Smooth muscle cell (in vitro differentiated cells): ENCODE results near the gene AACS. TPM values are rescaled to one million over a fixed set of nuclear protein-coding genes. Genes with fewer than 3 reads are reported as not detected.
"Not testable (repeated sequence)": the region's sequence is repeated elsewhere in the genome, so short reads cannot be mapped to it uniquely, and the experiment has no call there.

ENCODE experiments used
- DNase-seq: peaks from one replicate; lab custom pipeline; 2025; ENCODE audit not compliant: unreplicated experiment; lab: John Stamatoyannopoulos, UW
- H2AFZ ChIP-seq: fragments of 200-600 bp; sonication (generic); 2 replicates; pipeline ENCODE4 v1.6.0; 2016; ENCODE audit warnings: antibody characterized with exemption, low read depth, mild to moderate bottlenecking
- H3F3A ChIP-seq: fragments of 200-600 bp; sonication (generic); 2 replicates; pipeline ENCODE4 v1.6.0; 2017; ENCODE audit warnings: antibody characterized with exemption, low read depth
- H3K27ac ChIP-seq: fragments of 200-600 bp; sonication (generic); 2 replicates; pipeline ENCODE4 v1.5.1; 2016; ENCODE audit warnings: low read depth, mild to moderate bottlenecking
- H3K27me3 ChIP-seq: fragments of 200-600 bp; sonication (generic); 2 replicates; pipeline ENCODE4 v1.6.1; 2016; ENCODE audit warnings: low read depth, mild to moderate bottlenecking
- H3K36me3 ChIP-seq: fragments of 200-600 bp; sonication (generic); 2 replicates; pipeline ENCODE4 v1.5.1; 2016; ENCODE audit warnings: low read depth
- H3K4me1 ChIP-seq: fragments of 200-600 bp; sonication (generic); 2 replicates; pipeline ENCODE4 v1.5.1; 2016; ENCODE audit warnings: low read depth
- H3K4me2 ChIP-seq: fragments of 200-600 bp; sonication (generic); 2 replicates; pipeline ENCODE4 v1.6.0; 2016; ENCODE audit warnings: mild to moderate bottlenecking
- H3K4me3 ChIP-seq: fragments of 200-600 bp; sonication (generic); 2 replicates; pipeline ENCODE4 v1.5.1; 2016; ENCODE audit warnings: mild to moderate bottlenecking
- H3K79me2 ChIP-seq: fragments of 200-600 bp; sonication (generic); 2 replicates; pipeline ENCODE4 v1.6.0; 2016; ENCODE audit warnings: low read depth, mild to moderate bottlenecking
- H3K9ac ChIP-seq: fragments of 200-600 bp; sonication (generic); 2 replicates; pipeline ENCODE4 v1.6.0; 2016; ENCODE audit warnings: low read depth
- H3K9me3 ChIP-seq: fragments of 200-600 bp; sonication (generic); replicated peaks from 2 replicates; pipeline ENCODE4 v1.5.1; 2016; ENCODE audit warnings: low read depth
- H4K20me1 ChIP-seq: fragments of 200-600 bp; sonication (generic); 2 replicates; pipeline ENCODE4 v1.6.0; 2016; ENCODE audit warnings: low read depth
- WGBS: methylation state at CpG from one replicate; pipeline ENCODE4 v1.1.7; 2016; ENCODE audit warnings: low lambda C conversion rate; 5-methylcytosine and 5-hydroxymethylcytosine counted together
- polyA plus RNA-seq: library from polyadenylated mRNA; unstranded; fragments of >200 nt; fragmentation: Nextera tagmentation; extraction: Ambion mirVana; gene quantifications from 2 replicates; pipeline ENCODE4 v1.2.1, GENCODE V29; 2016
- total RNA-seq: library from RNA; depleted of rRNA; stranded (reverse); fragments of >200 nt; gene quantifications from 2 replicates; pipeline ENCODE4 v1.2.3, GENCODE V29; 2014
- TF ChIP-seq, protein P1 (sequence below): fragments of 200-600 bp; sonication (generic); IDR thresholded peaks from 2 replicates; pipeline ENCODE4 v1.5.1; 2017; ENCODE audit warnings: borderline replicate concordance, mild to moderate bottlenecking, antibody characterized with exemption; ENCODE audit not compliant: insufficient read depth, poor library complexity, severe bottlenecking

The AACS gene
- total and polyA plus RNA-seq, 2 experiments from 2014 or later, result 8.0 to 15.6 TPM

DNA sequence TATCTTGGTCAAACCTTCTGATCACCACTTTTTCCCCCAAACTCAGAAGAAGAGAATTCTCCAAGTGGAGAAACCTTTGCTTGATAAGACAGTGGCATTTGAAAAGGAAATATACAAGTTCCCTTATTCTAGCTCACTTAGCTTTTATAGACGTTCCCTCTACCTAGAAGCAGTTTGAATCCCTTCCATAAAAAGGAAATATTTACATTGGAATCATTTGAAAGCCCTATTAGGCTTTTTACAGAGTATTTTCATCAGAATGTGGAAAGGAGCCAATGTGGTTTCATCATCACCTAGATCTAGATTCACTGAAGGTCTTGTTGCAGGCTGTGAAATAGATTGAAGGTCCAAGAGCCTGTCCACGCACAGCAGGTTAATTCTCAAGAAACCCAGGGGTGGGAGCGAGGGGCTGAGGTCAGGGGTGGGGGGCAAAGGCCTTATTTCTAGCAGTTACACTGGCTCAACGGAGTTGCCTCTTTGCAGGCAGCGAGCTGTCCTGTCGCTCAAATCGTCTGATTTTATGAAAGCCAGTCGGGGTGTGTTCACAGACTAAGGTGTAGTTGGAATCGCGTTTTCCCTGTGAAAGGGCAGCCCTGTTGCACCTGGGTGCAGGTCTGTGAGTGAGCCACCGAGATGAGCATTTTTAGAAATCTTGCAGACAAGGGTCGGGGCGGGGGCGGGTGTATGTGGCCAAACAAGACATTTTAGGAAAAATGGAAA lies 45.6 kb downstream of the AACS start:
- H3F3A ChIP-seq, result no peaks in the 10 kb centered on the region
- no peak overlapping the region for H2AFZ ChIP-seq
- H3K9ac ChIP-seq, result no peak overlapping the region
- H3K27me3 ChIP-seq, result no peaks in the 10 kb centered on the region
- TF ChIP-seq, protein P1, sequence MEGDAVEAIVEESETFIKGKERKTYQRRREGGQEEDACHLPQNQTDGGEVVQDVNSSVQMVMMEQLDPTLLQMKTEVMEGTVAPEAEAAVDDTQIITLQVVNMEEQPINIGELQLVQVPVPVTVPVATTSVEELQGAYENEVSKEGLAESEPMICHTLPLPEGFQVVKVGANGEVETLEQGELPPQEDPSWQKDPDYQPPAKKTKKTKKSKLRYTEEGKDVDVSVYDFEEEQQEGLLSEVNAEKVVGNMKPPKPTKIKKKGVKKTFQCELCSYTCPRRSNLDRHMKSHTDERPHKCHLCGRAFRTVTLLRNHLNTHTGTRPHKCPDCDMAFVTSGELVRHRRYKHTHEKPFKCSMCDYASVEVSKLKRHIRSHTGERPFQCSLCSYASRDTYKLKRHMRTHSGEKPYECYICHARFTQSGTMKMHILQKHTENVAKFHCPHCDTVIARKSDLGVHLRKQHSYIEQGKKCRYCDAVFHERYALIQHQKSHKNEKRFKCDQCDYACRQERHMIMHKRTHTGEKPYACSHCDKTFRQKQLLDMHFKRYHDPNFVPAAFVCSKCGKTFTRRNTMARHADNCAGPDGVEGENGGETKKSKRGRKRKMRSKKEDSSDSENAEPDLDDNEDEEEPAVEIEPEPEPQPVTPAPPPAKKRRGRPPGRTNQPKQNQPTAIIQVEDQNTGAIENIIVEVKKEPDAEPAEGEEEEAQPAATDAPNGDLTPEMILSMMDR, result no peak
- DNase-seq, result no peak
- no peak overlapping the region for H3K4me3 ChIP-seq
- H3K4me1 ChIP-seq, result peaks cover 2% of the 10 kb centered on the region
- H4K20me1 ChIP-seq, result no peaks in the 10 kb centered on the region
- H3K4me2 ChIP-seq, result no peak overlapping the region
- WGBS, result 96% methylated on average over 14 of the region's 14 CpGs
- no peak overlapping the region for H3K27ac ChIP-seq
- no peaks in the 10 kb centered on the region for H3K9me3 ChIP-seq
- H3K79me2 ChIP-seq, result no peaks in the 10 kb centered on the region
- H3K36me3 ChIP-seq, result no peaks in the 10 kb centered on the region

DNA sequence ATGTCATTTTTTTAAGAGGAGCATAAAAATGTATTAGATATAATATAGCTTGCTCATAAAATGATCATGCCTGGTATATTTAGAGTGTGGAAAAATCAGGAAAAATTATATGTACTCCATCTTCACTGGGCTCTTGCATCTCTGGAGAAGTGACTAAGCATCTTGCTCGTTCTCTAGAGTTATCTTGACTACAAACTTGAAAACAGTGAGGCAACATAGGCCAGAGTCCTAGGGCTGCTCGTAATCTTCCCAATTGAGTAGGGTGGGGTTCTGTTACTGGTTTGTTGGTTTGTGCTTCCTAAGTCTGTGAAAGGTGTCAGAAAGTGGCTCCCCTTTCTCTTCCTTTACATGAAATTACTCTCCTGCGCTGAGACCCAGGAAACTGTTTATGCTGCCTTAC lies 46.2 kb downstream of the AACS start:
- no peak for DNase-seq
- H3F3A ChIP-seq, result no peaks in the 10 kb centered on the region

DNA sequence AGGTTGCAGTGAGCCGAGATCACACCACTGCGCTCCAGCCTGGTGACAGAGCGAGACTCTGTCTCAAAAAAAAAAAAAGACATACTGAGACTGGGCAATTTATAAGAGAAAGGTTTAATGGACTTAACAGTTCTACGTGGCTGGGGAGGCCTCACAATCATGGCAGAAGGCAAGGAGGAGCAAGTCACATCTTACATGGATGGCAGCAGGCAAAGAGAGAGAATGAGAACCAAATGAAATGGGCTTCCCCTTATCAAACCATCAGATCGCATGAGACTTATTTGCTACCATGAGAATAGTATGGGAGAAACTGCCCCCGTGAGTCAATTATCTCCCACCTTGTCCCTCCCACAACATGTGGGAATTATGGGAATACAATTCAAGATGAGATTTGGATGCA lies 47.4 kb downstream of the AACS start:
- 98% methylated on average over 6 of the region's 6 CpGs for WGBS
- H3K27me3 ChIP-seq, H3K4me1 ChIP-seq, H4K20me1 ChIP-seq, H3K27ac ChIP-seq, H3K36me3 ChIP-seq, H3K4me2 ChIP-seq, H3K79me2 ChIP-seq, H3K4me3 ChIP-seq, H3K9me3 ChIP-seq, H3K9ac ChIP-seq, H2AFZ ChIP-seq, DNase-seq, H3F3A ChIP-seq: not testable (repeated sequence)

More for the DNA sequence above, 46.2 kb downstream of the AACS start:
- TF ChIP-seq, protein P1, result no peak
- WGBS, result 66% methylated on average over 3 of the region's 3 CpGs
- H3K4me2 ChIP-seq, result no peak overlapping the region
- no peaks in the 10 kb centered on the region for H3K79me2 ChIP-seq
- H2AFZ ChIP-seq, result no peak overlapping the region
- no peaks in the 10 kb centered on the region for H3K27me3 ChIP-seq
- H3K4me1 ChIP-seq, result no peaks in the 10 kb centered on the region
- H3K4me3 ChIP-seq, result no peak overlapping the region
- no peak overlapping the region for H3K9ac ChIP-seq
- no peaks in the 10 kb centered on the region for H4K20me1 ChIP-seq
- H3K27ac ChIP-seq, result no peak overlapping the region
- H3K9me3 ChIP-seq, result no peaks in the 10 kb centered on the region
- no peaks in the 10 kb centered on the region for H3K36me3 ChIP-seq

DNA sequence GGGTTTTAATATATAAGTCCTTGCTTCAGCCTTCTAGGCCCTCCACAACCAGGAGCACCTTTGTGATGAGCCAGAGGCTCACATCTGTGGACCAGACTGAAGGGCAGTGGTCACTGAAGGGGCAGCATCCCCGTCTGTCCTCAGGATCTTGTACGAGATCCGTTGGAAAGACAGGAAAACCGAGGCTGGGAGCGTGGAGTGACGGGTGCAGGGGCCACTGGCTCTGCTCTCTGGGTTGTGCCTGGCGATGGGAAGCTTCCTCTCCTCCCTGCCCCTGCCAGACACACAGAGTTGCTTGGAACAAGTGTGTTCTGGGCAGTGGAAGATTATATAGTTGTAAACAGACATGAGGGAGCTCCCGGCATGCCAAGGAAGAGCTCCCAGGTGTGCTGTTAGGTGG lies 48.0 kb downstream of the AACS start:
- no peak overlapping the region for H2AFZ ChIP-seq
- 95% methylated on average over 8 of the region's 8 CpGs for WGBS
- no peak overlapping the region for H3K4me2 ChIP-seq
- H3K79me2 ChIP-seq, result no peaks in the 10 kb centered on the region
- no peak overlapping the region for H3K9ac ChIP-seq
- H4K20me1 ChIP-seq, result no peaks in the 10 kb centered on the region
- H3F3A ChIP-seq, result no peaks in the 10 kb centered on the region
- no peak for DNase-seq
- no peaks in the 10 kb centered on the region for H3K4me1 ChIP-seq
- H3K36me3 ChIP-seq, result no peaks in the 10 kb centered on the region
- no peak overlapping the region for H3K27ac ChIP-seq
- TF ChIP-seq, protein P1, result no peak
- no peak overlapping the region for H3K4me3 ChIP-seq
- no peaks in the 10 kb centered on the region for H3K9me3 ChIP-seq
- H3K27me3 ChIP-seq, result no peaks in the 10 kb centered on the region
